ENCODE measurements around the gene LINGO3.

DNA sequence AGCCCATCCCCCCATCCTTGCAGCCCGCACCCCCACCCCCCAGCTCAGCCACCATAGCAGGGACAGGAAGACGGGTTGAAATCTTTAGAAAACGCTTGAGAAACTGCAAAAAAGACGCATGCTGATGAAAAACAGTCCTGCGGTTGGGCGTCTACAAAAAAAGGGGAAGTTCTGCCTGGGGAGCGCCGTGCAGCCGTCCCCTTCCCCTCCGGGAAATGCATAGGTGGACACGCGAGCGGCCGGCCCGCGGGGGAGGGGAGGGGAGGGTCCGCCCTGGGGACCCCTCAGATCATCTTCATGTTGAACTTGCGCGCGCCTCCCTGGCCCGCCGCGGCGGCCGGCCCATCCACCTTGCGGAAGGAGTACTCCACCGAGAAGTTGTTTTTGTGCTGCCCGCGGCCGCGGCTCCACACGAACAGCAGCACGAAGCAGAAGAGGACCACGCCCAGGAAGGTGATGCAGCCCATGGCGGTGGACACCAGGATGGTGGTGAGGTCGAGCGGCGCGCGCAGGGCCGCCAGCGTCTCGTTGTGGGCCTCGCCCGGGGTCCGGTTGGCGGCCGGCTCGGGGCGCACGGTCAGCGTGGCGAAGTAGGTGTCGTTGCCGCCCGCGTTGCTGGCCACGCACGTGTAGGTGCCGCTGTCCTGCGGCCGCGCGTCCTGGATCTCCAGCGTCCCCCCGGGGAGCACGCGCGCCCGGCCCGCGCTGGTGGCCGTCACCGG, 18.1 kb downstream of the LINGO3 start:
- TF ChIP-seq, protein P1, sequence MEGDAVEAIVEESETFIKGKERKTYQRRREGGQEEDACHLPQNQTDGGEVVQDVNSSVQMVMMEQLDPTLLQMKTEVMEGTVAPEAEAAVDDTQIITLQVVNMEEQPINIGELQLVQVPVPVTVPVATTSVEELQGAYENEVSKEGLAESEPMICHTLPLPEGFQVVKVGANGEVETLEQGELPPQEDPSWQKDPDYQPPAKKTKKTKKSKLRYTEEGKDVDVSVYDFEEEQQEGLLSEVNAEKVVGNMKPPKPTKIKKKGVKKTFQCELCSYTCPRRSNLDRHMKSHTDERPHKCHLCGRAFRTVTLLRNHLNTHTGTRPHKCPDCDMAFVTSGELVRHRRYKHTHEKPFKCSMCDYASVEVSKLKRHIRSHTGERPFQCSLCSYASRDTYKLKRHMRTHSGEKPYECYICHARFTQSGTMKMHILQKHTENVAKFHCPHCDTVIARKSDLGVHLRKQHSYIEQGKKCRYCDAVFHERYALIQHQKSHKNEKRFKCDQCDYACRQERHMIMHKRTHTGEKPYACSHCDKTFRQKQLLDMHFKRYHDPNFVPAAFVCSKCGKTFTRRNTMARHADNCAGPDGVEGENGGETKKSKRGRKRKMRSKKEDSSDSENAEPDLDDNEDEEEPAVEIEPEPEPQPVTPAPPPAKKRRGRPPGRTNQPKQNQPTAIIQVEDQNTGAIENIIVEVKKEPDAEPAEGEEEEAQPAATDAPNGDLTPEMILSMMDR (IDR thresholded peaks at IDR 0.05) = no peak
- no peak for TF ChIP-seq POLR2A (IDR thresholded peaks at IDR 0.05)
